Measurements from ENCODE around the gene LHX6.

The LHX6 gene

GRCh38 chr9:122234022-122234748 lies 5.4 kb upstream of the LHX6 start:
- DNase-seq (ENCODE audit: low read depth) = no peak

GRCh38 chr9:122232796-122233306 lies 4.1 kb upstream of the LHX6 start:
- DNase-seq (ENCODE audit: low read depth) = no peak

DNA sequence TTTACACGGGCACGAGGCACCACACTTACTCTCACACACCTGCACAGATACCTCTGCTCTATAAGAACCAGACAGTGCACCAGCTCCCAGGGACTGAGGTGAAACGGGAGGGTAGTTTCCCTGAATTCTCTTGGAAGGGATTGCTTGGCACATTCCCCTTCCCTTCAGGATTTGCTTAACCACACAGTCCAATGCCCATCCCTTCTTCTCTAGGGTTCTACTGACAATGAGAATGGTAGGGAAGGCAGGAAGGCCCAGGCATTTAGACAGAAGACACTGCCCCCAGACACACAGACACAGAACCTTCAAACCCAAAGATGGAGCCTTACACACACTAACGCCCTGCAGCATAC lies 704 bp upstream of the LHX6 start:
- DNase-seq (ENCODE audit: low read depth) = no peak

- no peak for DNase-seq (ENCODE audit: low read depth)
Observed at GRCh38 chr9:122228191-122228567, 578 bp downstream of the LHX6 start.

DNA sequence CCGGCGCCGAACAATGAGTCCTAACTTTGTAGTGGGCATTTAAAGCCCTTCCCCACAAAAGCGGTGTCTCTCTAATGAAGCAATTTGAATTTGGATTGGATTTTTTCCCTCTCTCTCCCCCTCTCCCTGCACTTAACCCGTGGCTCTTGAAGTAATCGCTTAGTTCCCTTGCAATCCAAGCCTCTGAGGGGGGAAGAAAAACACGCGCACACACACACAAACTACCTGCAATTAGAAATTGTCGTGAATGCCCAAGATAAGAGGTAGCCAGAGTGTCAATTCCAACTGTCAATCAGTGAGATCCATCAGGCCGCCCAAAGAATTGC lies 1.2 kb downstream of the LHX6 start:
- no peak for DNase-seq (ENCODE audit: low read depth)

- DNase-seq (ENCODE audit: low read depth) = no peak
Observed at GRCh38 chr9:122226758-122227574, 1.8 kb downstream of the LHX6 start.

DNA sequence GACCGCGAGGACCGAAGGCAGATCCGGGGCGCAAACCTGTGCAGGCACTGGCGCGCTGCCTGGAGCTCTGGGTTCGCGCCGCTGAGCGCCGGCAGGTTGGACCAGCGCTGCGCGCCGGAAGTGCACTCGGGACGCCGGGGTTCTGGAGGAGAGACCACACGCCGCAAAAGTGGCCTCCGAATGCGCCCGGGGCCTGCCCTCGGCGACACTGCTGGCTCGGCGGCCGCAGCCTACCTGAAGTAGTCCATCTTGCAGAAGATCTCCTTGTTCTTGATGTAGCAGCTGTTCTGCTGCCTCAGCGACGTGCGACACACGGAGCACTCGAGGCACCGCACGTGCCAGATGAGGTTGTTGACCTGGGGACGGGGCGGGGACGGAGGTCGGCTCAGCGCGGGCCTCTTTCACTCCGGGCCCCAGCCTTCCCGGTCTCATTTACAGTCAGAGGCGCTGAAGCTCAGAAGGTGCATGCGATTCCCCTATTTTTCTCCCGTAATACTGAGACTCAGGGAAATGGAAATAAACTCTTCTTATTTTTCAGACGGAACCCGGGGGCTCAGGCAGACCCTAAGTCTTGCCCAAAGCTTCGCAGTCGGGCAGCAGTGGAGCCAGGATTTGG lies 2.5 kb downstream of the LHX6 start:
- no peak for DNase-seq (ENCODE audit: low read depth)

GRCh38 chr9:122225312-122226141 lies 3.2 kb downstream of the LHX6 start:
- no peak for DNase-seq (ENCODE audit: low read depth)

- DNase-seq (ENCODE audit: low read depth) = no peak
Observed at GRCh38 chr9:122223435-122223834, 5.3 kb downstream of the LHX6 start.

GRCh38 chr9:122222791-122223190 lies 6.0 kb downstream of the LHX6 start:
- DNase-seq (ENCODE audit: low read depth) = no peak

DNA sequence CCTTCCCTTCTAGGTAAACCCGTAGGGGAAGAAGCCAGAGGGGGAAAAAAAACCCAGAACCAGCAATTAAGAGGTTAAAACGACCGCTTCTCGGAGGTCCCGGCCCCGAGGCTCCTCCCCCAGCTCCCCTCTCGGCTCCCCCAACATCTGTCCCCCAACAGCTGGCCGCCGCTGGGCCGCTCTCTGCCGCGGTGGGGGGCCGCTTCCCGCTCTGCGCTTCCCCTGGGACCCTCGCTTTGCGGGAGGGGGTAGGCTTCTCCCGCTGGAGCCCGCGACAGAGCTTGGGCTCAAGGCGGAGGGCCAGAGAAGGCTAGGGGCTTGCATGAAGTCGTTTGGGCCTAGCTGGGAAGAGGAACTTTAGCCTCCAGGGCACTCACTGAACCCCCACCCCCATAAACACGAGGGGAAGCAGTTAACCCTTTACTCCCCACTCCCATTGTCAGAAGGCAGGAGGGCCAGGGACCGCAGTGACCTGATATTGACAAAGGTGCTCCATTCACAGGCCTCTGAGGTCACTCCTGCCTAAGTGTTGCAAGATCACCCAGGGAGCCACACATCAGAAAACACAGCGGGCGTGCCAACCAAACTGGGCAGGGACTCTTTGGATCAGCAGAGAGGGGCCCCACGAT lies 7.5 kb downstream of the LHX6 start:
- no peak for DNase-seq (ENCODE audit: low read depth)

GRCh38 chr9:122220673-122221182 lies 8.0 kb downstream of the LHX6 start:
- no peak for DNase-seq (ENCODE audit: low read depth)

DNA sequence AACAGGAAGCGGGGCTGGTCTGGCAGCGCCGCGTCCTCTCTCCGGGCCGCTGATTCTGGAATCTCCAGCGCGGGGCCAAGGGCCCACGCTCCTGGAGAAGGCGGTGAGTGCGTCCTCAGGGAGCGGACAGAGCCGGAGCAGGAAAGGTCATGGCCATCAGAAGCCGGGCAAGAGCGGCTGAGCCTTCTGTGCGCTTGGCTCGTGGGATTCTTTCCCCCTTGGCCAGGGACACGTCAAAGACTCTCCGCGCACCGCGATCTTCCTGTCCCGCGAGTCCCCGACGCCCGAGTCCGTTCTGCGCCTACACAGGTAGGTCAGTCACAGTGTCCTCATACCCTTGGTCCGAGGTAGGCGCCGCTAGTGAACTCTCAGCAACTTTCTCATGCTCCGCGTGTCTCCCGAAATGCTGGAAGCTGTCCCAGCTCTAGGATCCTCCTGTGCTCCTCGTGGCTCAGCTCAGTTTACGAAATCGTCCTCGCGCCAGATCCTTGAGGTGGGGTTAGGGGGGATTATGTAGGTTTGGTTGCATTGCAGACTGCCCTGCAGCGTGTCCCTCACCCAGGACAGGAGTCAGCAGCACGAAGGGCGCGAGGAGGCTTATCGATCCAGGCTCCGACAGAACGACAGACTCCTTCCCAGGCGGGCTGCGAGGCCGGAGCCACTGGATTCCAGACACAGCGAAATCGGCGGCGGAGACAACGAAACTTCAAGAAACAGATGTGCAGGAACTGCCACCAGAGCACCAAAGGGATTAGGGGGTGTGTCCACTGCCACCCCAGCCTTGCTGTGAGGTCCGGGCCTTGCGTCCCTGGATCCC lies 8.7 kb downstream of the LHX6 start:
- no peak for DNase-seq (ENCODE audit: low read depth)

- no peak for DNase-seq (ENCODE audit: low read depth)
Observed at GRCh38 chr9:122218935-122219855, 9.6 kb downstream of the LHX6 start.

DNA sequence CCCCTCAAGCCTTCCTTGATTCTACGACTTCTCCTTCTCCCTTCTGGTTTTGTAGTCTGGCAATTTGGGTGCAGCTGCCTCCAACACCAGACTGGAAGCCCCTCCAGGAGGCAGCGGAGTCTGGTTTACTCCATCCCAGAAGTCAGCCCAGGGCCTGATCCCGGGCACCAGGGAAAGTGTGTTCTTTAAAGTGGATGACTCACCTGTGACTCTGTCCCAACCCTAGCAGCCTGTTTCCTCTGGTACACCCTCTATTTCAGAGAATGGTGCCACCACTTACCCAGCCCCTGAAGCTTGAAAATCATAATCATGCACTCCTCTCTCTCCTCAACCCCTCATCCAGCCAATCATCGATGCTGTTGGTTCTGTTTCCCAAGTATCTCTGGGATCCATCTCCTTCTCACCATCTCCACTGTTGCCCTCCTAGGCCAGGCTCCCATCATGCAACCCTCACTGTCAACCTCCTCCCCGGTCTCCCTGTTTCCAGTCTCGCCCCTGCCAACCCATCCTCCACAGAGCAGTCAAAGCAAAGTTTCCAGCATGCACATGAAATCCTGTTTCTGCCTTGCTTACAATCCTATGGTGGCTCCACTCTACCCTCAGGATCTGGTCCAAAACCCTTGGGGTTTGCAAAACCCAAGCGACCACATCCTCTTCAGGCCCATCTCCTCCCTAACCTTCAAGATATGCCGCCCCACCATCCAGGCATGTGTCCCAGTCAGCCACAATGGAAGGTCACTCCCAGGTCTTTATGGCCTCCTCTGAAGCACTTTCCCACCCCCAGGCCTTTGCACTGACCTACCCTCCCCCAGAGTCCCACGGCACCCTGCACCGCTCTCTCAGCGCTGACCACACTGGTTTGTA lies 10.5 kb downstream of the LHX6 start:
- no peak for DNase-seq (ENCODE audit: low read depth)

GRCh38 chr9:122217640-122218039 lies 11.1 kb downstream of the LHX6 start:
- DNase-seq (ENCODE audit: low read depth) = no peak

- DNase-seq (ENCODE audit: low read depth) = no peak
Observed at GRCh38 chr9:122216798-122217418, 11.8 kb downstream of the LHX6 start.

GRCh38 chr9:122216138-122216797 lies 12.5 kb downstream of the LHX6 start:
- DNase-seq (ENCODE audit: low read depth) = no peak
